GM19463 (cell line): ENCODE data around the gene PRKAG3.
A peak's percentile ranks its signal among the peaks of the same experiment; 100 is the strongest.

Experiments used
- ATAC-seq: cut with Tn5 transposase; IDR thresholded peaks from one replicate; pipeline ENCODE4 v1.9.1; 2021; ENCODE audit warnings: mild to moderate bottlenecking, moderate library complexity; ENCODE audit not compliant: unreplicated experiment

The PRKAG3 gene

DNA sequence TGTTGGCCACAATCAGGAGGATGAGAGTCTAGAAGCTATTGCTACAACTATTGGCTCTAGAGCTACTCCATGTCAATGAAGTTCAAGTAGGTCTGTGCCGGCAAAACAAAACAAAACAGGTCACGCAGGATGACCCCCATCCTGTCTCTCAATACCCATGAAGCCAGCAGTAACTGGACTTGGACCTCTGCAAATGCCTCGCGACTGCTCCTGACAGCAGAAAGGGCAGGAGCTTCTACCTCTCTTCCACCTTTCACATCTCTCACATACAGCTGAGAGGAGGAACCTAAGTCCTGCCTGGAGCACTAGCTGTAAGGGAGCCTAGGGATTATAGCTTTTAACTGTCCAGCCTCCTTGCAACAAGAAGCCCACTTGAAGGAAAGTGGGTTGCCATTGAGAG is 16.0 kb downstream of the PRKAG3 start:
- ATAC-seq: no peak

DNA sequence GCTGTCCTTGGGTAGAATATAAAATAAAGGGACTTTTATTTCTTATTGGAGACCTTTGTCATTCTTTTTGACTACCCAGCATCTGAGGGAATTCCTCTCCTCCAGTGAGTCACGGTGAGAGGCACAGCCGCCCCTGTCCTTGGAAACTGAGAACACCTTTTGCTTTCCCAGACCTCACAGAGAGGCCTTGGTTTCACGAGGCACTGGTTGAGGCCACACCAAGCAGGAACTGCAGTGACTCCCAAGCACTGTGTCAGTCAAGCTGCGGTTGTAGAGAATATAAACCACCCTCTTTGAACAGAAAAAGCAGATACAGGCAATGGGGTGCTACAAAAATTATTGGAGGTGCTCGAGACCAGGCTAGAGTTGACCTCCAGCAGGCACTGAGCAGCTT is 16.4 kb downstream of the PRKAG3 start:
- no peak for ATAC-seq

DNA sequence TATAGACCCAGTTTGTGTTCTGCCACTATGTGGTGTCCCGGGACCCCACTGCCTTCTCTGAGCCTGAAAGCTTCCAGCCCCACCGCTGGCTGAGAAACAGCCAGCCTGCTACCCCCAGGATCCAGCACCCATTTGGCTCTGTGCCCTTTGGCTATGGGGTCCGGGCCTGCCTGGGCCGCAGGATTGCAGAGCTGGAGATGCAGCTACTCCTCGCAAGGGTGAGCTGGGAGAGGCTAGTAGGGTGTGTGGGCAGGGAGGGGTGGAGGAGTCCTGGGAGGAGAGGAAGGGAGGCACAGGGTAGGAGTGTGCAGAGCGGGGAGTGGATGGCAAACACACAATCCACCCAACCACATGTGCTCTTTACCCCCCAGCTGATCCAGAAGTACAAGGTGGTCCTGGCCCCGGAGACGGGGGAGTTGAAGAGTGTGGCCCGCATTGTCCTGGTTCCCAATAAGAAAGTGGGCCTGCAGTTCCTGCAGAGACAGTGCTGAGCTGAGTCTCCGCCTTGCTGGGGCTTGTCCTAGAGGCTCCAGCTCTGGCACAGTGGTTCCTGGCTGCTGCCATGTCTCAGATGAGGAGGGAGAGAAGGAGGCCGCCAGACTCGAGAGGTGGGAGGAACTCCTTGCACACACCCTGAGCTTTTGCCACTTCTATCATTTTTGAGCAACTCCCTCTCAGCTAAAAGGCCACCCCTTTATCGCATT is 16.9 kb downstream of the PRKAG3 start:
- ATAC-seq: no peak

DNA sequence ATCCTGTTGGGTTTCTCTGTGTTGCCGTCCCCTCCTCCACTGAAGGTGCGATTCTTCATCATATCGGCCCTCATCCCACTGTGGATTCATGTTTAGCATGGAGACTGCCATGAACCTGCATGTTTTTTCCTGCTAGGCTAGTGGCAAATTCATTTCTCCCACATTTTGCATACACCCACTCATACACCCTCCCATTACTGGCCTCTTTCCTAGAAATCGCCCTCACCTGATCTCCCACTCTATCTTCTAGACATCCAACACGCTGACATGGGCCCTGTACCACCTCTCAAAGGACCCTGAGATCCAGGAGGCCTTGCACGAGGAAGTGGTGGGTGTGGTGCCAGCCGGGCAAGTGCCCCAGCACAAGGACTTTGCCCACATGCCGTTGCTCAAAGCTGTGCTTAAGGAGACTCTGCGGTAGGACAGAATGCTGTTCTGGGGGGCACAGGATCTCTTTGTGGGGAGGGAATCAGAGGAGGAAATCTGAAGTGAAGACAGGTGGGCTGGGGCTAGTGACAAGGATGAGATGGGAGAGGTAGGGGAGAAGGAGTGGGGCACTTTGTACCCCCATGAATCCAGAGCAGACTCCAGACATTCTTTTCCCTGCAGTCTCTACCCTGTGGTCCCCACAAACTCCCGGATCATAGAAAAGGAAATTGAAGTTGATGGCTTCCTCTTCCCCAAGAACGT is 17.7 kb downstream of the PRKAG3 start:
- ATAC-seq: no peak

DNA sequence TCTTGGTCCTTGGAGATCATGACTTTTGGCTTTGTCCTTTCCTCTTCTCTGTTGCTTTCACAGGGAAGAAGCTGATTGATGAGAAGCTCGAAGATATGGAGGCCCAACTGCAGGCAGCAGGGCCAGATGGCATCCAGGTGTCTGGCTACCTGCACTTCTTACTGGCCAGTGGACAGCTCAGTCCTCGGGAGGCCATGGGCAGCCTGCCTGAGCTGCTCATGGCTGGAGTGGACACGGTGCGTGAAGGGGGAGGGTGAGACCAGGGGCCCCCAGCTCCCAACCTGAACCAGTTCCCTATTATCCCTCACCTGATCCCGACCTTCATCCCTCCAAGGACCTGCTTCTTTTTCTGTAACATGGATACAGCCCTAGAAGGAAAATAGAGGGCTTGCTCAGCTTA is 18.7 kb downstream of the PRKAG3 start:
- no peak for ATAC-seq

DNA sequence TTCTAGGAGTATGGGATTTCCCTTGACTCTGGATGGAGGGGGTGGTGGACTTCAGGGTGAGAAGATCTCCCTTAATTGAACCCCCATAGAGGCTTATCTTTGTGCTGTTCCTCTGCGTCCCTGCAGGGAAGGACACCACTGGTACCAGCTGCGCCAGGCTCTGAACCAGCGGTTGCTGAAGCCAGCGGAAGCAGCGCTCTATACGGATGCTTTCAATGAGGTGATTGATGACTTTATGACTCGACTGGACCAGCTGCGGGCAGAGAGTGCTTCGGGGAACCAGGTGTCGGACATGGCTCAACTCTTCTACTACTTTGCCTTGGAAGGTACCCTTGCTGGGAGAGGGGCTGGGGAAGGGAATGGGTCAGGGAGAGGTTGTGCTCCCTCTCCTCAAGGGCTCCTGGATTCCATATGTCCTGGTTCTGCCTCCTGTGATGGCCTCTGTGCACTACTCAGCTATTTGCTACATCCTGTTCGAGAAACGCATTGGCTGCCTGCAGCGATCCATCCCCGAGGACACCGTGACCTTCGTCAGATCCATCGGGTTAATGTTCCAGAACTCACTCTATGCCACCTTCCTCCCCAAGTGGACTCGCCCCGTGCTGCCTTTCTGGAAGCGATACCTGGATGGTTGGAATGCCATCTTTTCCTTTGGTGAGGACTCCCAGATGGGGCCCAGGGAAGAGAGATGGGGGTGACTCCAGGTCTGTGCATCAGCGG is 19.3 kb downstream of the PRKAG3 start:
- no peak for ATAC-seq

DNA sequence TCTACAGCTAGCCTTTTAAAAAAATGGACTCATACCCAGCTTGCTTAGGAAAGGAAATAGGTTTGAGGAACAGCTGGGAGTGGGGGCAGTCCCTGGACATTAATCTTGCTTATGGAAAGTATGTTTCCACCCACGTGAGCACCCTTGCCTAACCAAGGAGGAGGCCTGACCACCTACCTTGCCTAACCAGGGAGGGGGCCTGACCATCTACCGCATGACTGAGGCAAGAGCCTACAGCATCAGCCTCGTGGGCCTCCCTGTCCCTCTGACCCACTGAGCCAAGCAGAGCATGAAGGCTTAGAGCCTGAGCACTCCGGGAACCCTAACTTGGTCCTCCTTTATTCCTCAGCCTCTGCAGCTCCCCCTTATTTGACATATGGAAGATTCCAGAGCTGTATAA is 20.2 kb downstream of the PRKAG3 start:
- no peak for ATAC-seq

DNA sequence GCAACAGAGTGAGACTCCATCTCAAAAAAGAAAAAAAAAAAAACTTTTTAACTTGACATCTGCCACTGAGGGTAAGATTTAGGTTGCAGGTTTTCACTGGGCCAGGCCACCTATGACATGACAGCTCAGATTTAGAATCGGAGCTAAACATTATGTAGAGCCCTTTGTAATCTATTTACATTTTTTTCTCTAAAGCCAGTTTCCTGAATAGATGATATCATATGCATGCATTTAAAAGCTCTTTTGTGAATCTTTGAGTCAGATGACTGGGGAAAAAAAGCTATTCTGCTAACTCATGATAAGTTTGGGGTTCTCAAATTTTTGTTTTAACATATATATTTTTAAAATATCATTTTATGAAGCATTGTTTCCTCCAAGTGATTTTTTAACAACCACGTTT is 21.3 kb downstream of the PRKAG3 start:
- ATAC-seq: no peak

DNA sequence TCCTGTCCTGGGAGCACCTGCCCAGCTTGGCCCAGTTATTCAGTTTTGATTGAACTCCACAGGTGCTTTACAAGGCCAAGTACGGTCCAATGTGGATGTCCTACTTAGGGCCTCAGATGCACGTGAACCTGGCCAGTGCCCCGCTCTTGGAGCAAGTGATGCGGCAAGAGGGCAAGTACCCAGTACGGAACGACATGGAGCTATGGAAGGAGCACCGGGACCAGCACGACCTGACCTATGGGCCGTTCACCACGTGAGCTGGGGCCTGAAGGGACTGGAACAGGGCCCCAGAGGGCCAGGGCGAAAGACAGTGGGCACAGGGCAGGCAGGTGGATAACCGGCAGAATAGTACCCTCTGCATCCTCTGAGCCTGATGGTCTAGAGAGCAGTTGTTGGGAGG is 22.1 kb downstream of the PRKAG3 start:
- ATAC-seq: no peak

DNA sequence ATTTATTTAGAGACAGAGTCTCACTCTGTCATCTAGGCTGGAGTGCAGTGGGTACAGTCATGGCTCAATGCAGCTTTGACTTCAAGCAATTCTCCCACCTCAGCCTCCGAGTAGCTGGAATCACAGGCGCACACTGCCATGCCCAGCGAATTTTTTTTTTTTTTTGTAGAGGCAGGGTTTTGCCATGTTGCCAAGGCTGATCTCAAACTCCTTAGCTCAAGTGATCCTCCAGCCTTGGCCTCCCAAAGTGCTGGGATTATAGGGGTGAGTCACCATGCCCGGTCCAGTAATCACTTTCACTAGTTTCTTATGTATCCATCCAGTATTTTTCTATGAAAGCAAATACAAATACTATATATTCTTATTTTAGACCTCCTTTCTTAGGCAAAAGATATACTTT is 24.0 kb downstream of the PRKAG3 start:
- ATAC-seq: no peak

DNA sequence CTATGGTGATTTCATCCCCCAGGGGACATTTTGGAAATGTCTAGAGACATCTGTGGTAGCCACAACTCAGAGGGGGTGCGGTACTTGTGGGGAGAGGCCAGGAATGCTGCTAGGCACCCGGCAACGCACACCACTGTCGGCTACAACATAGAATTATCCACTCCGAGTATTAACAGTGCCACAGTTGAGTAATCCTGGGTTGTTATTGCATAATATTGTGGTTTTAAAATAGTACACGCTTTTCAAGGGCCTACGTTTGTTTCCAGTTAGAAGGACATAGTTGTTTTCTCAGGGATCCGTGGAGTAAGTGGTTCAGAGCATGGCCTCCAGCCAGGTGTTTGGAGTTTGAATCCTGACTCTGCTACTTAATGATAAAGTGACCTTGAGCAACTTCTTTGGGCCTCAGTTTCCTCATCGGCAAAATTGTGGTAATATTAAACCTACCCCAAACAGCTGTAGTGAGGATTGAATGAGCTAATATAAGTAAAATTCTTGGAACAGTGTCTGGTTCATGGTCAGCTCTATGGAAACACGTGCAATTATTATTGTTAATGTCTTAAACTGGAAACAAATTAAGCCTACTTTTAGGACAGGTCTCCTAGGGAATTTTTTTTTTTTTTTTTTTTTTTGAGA is 25.1 kb downstream of the PRKAG3 start:
- ATAC-seq: peak; percentile 76

DNA sequence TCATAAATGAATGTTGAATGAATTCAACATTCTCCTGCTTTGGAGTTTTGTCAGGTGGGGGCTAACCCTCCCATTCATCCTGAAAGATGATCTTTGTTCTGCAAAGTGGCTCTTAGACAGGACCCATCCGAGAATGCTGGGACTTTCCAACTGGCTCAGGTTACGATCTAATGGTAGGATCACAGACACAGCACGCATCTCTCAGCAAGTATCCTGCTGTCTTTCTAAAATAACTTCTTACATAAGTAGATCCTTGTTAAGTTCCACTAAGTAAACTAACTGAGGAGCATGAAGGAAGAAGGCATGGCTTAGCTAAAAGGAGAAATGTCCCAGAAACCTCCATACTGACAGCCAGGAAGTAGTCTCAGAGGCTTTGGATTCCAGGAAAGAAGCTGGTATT is 26.0 kb downstream of the PRKAG3 start:
- peak; percentile 56 for ATAC-seq

DNA sequence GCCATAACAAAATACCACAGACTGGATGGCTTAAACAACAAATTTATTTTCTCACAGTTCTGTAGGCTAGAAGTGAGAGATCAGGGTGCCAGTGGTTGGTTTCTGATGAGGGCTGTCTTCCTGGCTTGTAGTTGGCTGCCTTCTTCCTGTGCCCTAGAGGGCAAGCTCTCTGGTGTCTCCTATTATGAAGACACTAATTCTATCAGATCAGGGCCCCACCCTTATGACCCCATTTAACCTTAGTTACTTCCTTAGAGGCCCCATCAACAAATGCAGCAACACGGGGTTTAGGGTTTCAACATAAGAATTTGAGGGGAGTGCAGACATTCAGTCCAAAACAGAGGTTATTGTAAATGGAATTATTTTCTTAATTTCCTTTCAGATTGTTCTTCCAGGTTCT is 26.8 kb downstream of the PRKAG3 start:
- ATAC-seq: no peak

DNA sequence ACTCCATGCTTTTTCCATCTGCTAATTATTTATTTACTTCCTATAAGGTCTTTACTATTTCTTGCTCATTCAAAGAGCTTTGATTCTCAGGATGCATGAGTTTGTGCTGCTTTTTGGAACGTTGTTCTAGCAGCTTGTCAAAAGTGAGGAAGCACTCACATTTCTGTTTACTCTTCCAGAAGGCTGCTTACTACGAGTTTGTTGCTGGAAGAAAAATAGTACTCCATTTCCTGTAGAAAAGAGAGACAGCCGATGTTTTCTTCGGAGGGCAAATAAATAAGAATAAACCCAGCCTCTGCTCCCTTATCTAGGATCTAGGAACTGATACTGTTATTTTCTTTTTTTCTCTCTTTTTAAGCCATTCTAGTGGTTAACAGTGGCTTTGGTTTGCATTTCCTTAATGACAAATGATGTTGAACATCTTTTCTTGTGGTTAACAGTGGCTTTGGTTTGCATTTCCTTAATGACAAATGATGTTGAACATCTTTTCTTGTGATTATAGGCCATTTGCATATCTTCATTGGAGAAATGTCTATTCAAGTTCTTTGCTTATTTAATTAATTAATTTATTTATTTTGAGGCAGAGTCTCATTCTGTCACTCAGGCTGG is 29.1 kb downstream of the PRKAG3 start:
- no peak for ATAC-seq

DNA sequence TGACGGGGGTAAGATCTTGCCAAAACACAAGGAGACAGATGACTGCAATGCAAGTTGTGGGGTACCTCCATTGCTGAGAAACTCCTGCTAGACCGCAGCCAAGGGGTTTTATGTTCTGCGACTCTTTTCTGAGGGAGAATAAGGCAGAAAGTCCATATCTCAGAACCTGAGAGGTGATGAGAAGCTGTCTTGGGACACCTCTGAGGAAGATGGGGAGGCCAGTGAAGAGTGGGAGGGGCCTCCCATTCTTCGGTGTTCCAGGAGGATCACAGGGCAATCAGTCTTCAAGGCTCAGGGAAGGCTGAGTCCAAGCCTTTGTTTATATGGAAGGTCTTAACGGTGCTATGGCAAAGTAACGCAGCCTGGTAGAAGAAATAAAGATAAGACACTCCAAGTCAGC is 31.6 kb downstream of the PRKAG3 start:
- no peak for ATAC-seq

DNA sequence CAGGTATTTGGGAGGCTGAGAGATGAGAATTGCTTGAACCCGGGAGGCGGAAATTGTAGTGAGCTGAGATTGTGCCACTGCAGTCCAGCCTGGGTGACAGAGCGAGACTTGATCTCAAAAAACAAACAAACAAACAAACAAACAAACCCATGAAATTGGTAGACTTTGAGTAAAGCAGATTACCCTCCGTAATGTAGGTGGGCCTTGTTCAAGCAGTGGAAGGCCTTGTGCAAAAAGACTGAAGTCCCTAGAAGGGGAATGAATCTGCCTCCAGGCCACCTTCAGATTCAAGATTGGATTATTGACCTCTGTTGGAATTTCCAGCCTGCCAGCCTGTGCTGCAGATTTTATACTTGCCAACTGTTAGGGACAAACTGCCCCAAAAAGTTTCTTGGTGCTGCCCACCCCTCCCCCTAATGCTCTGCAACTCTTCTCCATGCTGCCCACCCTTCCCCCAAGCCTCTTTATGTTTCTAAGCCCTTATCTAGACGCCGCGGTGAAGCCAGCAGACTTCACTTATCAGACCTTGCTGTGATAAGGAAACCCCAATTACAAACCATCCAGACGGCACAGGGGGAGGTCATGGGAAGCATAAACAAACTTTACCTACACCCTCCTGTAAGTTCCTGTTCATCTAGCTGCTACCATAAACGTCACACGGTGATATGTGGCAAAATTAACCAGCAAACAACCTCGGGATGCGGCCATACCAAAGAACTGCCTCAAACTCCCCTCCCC is 32.7 kb downstream of the PRKAG3 start:
- no peak for ATAC-seq

DNA sequence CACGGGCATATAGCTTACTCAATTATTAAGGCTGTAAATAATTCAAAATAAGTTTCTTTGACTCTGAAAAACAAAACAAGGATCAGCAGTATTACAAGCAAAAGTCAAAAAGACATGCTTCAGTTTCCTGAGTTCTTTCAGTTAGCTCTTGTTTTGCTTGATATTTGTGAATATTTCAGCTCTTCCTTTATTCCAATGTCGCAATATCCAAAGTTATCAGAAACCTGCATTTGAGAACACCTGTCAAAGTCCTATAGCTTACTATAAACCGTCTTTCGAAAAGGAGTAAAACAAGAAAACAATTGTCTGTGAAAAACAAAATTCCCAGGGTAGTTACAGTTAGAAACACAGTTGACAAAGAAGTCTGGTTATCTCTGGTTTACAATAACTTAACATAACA is 34.9 kb downstream of the PRKAG3 start:
- ATAC-seq: no peak

DNA sequence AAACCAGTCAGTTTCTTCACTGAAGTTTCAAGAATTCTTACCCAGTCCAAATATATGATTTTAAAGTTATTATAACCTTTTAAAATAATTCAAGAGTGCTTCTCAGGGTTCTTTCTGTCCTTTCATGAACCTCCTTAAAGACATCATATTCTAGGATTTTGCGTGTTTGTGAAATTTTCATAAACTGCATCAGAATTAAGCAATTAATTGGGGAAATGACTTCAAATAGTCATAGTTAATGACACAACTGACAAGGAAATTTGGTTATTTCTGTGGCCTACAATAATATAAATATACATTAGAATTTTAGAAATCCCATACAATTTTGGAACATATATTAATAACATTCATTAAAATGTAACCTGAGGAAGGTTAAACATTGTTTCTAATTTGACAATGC is 39.2 kb downstream of the PRKAG3 start:
- ATAC-seq: no peak

DNA sequence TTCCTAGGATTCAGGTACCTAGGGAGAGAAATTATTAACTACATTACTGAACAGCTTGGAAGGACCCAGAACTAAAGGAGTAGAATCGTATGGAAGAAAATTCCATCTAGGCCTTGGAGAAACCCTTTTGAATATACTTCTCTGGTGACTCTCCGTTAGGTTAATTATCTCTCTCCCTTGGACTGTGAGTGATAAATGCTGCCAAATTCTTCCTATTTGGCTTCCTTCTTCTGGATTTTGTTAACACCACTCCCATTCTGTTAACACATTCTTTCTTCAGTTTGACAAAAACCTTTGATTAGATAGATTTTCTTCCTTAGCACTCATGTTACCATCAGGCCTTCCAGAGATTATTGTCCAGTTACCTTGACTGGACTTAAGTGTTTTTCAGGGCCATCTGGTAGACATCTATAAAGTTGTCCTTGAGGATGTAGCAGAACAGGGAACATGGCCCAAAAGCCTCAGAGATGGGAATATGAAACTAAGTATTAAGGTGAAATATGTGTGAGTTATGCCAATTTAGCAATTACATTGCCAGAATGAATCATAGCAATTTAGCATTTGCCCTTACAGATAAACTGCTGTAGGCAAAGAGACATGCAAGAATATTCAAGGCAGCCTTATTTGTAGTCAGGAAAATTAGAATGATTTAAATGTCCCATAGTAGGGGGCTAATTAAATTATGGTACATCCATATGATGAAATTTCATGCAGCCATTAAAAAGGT is 42.9 kb downstream of the PRKAG3 start:
- no peak for ATAC-seq

DNA sequence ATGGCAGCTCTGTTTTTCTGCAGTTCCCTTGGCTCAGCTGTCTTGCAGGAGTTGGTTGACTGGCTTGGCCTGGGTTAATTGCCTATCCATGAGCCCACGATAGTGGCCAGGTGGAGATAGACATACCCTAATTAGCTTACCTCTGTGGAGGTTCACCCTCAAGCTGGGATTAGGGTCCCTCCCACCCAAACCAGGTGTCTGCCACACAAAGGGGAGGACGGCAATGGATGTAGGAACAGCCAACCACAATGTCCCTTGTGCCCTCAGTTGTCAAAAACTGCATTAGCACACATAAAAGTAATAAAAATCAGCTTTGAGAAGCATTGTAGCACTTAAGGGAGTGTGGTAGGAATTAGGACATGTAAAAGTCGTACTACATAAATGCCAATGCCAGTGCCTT is 45.5 kb downstream of the PRKAG3 start:
- ATAC-seq: no peak
